NCI-H1436 treated with DMSO at 0.1 percent for 48 hours (cell line): ENCODE results near the gene AMBRA1.
"Not testable (repeated sequence)": the region's sequence is repeated elsewhere in the genome, so short reads cannot be mapped to it uniquely, and the experiment has no call there.

Experiments
- DNase-seq: peaks from one replicate; lab custom pipeline; 2025; lab: John Stamatoyannopoulos, UW

AMBRA1 gene

DNA sequence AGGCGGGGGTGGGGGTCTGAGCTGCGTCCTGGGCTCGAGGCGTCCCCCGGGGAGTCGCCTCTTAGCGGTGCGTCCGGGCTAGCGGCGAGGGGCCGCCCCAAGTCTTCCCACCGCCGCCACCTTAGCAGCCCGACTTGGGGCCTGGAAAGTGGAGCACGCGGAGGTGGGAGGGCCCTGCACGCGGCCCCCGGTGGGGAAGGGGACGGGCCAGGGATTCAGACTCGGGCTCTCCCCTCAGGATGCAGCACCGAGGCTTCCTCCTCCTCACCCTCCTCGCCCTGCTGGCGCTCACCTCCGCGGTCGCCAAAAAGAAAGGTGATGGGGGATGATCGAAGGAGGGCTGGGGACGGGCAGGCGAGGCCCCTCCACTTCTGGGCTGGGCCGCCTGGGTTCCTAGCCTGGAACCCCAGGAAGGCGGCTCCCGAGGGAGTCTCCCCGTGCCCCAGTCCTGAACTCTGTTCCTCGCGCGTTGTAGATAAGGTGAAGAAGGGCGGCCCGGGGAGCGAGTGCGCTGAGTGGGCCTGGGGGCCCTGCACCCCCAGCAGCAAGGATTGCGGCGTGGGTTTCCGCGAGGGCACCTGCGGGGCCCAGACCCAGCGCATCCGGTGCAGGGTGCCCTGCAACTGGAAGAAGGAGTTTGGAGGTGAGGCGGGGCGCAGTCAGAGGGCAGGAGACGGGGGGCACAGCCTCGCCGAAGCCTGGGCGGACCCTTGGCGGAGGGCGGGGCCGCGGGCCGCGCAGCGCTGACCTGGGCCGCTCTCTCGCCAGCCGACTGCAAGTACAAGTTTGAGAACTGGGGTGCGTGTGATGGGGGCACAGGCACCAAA is 211.8 kb downstream of the AMBRA1 start:
- DNase-seq = no peak

DNA sequence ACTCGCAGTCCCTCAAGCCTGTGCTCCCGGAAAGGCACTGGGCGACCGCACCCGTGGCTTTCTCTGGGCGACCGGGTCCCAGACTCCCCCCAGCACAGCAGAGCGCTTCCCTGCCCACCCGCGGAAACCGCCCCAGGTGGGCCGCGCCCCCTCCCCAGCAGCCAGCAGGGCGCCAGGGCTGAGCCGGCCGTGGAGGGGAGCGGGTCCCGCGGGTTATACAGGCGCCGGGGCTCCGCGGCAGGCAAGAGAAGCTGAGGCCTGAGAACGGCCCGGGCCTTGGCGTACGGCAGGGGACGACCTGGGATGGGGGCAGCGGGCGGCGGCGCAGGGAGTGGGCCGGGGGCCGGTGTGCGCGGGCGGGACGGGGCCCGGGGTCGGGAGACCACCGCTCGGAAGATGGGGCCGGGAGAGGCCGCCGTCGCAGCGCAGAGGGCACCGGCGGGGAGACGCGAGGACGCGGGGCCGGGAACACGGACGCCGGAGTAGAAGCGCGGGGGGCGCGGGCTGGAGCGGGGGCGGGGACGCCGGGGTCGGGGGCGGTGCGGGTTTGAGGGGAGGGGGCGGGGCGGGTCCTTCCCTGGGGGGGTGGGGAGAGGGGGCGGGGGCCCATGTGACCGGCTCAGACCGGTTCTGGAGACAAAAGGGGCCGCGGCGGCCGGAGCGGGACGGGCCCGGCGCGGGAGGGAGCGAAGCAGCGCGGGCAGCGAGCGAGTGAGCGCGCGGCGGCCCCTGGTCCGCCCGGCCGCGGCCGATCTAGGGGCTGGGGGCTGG is 212.6 kb downstream of the AMBRA1 start, which contains the start of gene MDK:
TSS of gene MDK (plus strand) at position 622 of the 771 bp plus-strand sequence. CDS start 389 bp downstream, outside the sequence.
- DNase-seq = no peak

DNA sequence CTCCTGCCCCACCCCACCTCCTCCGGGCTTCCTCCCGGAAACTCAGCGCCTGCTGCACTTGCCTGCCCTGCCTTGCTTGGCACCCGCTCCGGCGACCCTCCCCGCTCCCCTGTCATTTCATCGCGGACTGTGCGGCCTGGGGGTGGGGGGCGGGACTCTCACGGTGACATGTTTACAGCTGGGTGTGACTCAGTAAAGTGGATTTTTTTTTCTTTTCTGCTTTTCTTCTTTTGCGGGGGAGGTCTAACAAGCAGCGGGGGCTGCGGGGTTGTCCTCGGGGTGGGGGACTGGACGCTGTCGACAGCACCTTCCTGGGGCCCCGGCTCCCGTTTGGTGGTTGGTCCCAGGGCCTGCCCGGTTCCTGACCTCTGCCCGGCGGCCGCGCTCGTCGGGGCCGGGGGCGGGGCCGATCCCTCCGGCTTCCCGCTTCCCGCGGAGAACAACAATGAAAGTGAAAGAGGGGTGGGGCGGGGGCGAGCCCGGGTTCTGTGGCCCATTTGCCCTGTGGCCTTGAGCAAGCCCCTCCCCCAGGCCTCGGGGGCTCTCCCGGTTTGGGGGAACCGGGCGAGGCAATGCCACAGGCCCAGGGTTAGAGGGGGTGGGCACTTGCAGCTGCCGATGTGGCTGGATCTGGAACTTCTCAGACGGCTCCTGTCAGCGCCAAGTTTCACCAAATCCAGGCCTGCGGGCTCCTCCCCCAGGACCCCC is 213.3 kb downstream of the AMBRA1 start:
- DNase-seq = no peak

GRCh38 chr11:46379482-46380293 is 214.1 kb downstream of the AMBRA1 start:
- DNase-seq = not testable (repeated sequence)

DNA sequence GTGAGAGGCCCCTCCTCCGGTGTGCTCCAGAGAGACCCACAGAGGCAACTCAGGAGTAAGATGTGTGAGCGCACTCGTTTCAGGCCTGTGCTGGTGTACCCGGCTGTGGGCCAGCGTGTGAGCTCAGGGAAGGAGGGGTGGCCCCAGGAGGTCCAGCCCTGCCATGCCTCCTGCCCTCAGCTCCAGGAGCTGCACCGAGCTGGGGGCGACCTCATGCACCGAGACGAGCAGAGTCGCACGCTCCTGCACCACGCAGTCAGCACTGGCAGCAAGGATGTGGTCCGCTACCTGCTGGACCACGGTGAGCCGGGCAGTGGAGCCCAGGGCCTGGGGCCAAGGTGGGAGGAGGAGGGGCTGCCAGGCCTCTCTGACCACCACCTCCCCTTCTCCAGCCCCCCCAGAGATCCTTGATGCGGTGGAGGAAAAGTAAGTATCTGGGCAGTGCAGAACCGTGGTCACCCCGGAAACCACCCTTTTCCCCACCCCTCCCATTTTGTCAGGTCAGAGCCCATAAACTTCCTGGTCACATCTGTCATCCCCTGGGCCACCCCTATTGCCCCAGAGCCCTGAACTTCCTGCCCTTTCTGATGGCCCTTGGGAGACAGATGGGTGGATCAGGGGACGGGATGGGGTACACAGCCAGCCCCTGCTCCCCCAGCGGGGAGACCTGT is 214.9 kb downstream of the AMBRA1 start:
- DNase-seq = no peak

DNA sequence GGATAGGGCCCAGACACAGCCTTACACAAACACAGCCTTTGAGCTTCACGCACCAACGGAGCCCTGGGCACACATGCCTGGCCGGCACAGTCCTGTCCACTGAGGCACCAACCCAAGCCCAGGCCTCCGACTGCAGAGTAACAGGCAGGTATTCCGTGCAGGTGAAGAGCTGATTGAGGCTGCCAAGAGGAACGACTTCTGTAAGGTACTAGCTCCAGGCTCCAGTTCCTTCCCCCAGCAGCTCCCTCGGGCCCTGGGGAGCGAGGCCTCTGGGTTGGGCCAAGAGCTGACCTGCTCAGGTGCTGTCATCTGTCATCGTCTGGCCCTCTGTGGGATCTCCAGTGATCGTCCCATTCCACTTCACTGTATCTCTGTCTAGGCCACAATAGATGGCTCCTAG is 215.5 kb downstream of the AMBRA1 start:
- no peak for DNase-seq

DNA sequence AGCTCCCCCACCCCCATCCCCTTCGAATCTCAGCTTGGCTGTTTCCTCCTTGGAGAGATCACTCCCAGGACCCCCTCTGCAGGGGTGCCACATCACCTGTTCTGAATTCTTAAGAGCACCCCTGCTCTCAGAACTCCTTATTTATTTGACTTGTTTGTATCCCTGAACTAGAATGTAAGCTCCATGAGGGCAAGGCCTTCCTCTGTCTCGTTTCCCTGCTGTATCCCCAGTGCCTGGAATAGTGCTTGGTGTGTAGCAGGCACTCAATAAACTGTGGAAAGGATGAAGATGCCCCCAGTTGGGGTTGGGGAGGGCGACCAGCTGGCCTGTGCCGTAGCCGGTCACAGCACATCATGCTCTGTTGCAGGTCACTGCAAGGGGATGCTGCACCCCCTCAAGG is 216.0 kb downstream of the AMBRA1 start:
- DNase-seq = no peak

DNA sequence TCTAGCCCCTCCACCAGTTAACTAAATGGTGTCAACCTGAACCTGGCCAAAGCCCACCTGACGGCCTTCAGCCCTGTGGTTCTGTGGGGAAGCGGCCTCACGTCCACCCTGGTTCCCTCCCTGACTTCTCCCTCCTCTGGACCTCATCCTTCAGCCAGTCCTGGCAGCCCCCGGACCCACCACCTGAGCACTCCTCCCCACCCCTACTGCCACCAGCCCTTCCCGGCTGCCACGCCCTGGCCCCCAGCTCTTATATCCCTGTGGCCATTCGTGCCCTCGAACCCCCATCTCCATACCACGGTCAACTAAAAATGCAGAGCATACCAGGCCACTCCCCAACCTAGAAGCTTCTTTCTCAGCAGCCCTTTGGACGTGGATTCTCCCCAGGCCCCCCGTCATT is 216.5 kb downstream of the AMBRA1 start:
- no peak for DNase-seq

- no peak for DNase-seq
Measured at GRCh38 chr11:46376258-46377050, 217.4 kb downstream of the AMBRA1 start.

GRCh38 chr11:46375392-46376101 is 218.3 kb downstream of the AMBRA1 start:
- DNase-seq = no peak

DNA sequence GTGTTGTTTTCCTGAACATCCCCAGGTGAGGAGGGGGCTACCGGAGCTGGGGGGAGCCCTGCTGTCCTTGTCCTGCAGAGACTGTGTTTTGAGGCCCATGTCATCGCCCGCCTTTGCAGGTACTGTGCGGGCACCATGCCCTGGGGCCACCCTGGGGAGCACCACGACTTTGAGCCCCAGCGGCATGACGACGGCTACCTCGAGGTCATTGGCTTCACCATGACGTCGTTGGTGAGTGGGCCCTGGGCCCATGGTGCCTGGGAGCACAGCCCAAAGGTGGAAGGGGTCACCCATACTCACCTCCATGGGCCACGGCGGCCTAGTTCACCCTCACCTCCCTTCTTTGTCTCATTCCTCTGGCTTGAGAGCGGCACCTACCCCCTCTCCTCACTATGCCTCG is 219.0 kb downstream of the AMBRA1 start:
- DNase-seq = no peak

DNA sequence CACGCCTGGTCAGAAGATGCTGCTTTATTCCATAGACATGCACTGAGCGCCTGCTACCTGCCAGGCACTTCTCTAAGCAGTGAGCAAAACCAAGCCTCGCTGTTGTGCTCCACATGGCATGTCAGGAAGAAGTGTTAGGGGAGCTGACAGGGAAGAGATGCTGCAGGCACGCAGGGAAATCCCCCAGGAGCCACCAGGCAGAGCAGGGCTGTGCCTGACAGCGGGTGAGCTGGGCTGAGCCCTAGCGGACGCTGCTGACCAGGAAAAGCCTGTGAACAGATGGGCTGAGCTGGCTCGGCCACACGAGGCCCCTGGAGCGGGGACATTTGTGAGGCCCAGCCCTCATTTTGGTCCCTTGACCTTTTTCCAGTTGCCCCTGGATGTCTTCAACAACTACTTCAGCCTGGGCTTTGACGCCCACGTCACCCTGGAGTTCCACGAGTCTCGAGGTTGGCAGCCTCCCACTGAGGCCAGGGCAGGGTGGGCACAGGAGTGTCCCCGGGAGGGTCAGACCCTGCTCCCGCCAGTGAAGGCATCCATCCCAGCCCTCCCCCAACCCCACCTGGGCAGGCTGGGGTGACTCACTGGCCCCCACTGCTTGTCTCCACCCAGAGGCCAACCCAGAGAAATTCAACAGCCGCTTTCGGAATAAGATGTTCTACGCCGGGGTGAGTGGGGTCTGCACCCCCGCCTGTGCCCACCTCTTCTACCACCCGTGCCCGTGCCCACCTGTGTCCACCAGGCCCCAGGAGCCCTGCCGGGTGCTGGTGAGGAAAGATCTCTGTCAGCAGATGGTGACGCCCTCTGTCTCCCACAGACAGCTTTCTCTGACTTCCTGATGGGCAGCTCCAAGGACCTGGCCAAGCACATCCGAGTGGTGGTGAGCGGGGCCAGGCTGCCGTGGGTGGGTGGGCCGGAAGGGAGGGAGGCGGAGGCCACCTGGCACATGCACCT is 219.8 kb downstream of the AMBRA1 start:
- DNase-seq = no peak

DNA sequence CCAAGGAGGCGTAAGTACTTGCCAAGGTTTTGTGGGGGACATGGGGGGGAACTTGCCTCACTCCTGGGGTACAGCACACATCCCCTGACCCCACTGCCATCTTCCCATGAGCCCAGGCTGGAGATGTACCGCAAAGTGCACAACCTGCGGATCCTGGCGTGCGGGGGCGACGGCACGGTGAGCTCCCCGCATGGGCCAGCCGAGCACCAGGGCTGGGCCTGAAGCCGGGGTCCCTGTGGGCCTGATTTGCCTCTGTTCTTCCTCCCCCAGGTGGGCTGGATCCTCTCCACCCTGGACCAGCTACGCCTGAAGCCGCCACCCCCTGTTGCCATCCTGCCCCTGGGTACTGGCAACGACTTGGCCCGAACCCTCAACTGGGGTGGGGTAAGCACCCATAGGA is 221.3 kb downstream of the AMBRA1 start:
- DNase-seq = not testable (repeated sequence)

DNA sequence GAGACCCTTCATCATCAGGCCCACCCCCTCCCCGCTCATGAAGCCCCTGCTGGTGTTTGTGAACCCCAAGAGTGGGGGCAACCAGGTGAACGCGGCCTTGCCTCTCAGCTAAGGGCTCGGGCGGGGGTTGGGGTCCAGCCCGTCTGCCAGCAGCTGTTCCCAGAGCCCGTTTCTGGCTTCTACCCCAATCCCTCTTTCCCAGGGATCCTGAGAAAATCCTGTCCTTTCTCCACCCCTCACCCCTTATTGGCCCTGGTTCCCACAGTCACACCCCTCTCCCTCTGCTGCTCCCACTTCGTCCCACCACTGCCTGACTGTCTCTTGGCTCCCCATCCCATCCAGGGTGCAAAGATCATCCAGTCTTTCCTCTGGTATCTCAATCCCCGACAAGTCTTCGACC is 221.7 kb downstream of the AMBRA1 start:
- no peak for DNase-seq

- not testable (repeated sequence) for DNase-seq
Measured at GRCh38 chr11:46371262-46371661, 222.6 kb downstream of the AMBRA1 start.

GRCh38 chr11:46370253-46370652 is 223.6 kb downstream of the AMBRA1 start:
- DNase-seq = no peak

DNA sequence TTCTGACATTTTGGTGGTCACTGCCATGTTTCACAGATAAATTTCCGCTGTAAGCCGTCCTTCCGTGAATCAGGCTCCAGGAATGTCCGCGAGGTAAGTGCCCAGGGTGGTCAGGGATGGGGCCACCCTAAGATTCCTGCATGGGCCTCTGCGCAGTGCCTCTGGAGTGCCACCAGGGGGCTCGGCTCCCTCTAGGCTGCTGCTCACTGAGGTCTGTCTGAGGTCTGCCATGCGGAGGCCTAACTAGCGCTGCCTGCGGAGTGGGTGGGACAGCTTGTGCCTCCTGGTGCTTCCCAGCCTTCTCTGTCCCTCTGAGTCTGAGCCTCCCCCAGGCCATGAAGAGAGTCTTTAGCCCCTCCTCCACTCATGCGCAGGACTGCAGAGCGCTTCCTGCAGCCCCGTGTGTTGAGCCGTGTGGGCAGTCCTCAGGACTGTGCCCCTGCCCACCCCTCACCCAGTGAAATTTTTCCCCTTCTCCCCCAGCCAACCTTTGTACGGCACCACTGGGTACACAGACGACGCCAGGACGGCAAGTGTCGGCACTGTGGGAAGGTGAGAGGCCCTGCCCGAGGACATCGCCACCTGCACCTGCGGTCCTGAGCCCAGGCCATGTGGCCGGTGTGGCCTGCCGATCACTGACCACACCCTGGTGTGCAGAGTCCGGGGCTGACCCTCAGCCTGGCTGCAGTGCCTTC is 224.2 kb downstream of the AMBRA1 start:
- DNase-seq = no peak

DNA sequence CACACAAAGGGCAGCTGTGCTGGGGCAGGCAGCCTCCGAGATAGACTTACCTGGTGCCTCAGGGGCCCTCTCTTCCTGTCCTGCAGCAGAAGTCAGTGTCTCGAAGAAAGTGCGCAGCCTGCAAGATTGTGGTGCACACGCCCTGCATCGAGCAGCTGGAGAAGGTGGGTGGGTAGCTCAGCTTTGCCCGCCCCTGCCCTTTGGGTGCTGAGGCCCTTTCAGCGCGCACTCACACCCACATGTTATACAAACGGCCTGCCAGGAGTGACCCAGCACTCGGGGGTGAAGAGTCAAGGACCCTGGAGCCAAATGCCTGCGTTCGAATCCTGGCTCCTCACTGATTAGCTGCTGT is 225.9 kb downstream of the AMBRA1 start:
- DNase-seq = no peak
